Neural cell (in vitro differentiated cells): Measurements from ENCODE around the gene ARPC1B. TPM values are rescaled to one million over a fixed set of nuclear protein-coding genes. Genes with fewer than 3 reads are reported as not detected.

Experiments
- H2AFZ ChIP-seq: fragments of 200-600, 300-800 bp; sonication (generic), shearing (Covaris generic); 2 replicates; pipeline ENCODE4 v1.6.0; 2014; ENCODE audit warnings: low read depth, mild to moderate bottlenecking, antibody characterized with exemption, low read length, moderate library complexity
- H3F3A ChIP-seq: fragments of 200-600 bp; shearing (Covaris generic); 2 replicates; pipeline ENCODE4 v1.6.1; 2016; ENCODE audit warnings: mild to moderate bottlenecking, moderate library complexity, mixed read lengths, antibody characterized with exemption, low read length; ENCODE audit not compliant: insufficient read depth, poor library complexity, severe bottlenecking
- H3K27ac ChIP-seq: fragments of 200-600, 300-800 bp; sonication (generic), shearing (Covaris generic); 2 replicates; pipeline ENCODE4 v1.5.1; 2014; ENCODE audit warnings: mild to moderate bottlenecking, low read length, moderate library complexity
- H3K27me3 ChIP-seq: fragments of 300-800, 200-600 bp; sonication (generic), shearing (Covaris generic); 2 replicates; pipeline ENCODE4 v1.6.0; 2014; ENCODE audit warnings: mild to moderate bottlenecking, low read depth, low read length, moderate library complexity; ENCODE audit not compliant: insufficient read depth
- H3K36me3 ChIP-seq: fragments of 300-800, 200-600 bp; sonication (generic), shearing (Covaris generic); 2 replicates; pipeline ENCODE4 v1.5.1; 2014; ENCODE audit warnings: mild to moderate bottlenecking, antibody characterized with exemption, low read length, moderate library complexity; ENCODE audit not compliant: insufficient read depth
- H3K4me2 ChIP-seq: fragments of 300-800, 200-600 bp; sonication (generic), shearing (Covaris generic); 2 replicates; pipeline ENCODE4 v1.6.0; 2014; ENCODE audit warnings: mild to moderate bottlenecking, low read length
- H3K4me3 ChIP-seq: fragments of 300-800, 200-600 bp; sonication (generic), shearing (Covaris generic); 2 replicates; pipeline ENCODE4 v1.5.1; 2014; ENCODE audit warnings: mild to moderate bottlenecking, low read length, moderate library complexity
- H3K79me2 ChIP-seq: fragments of 200-600 bp; shearing (Covaris generic); replicated peaks from 2 replicates; pipeline ENCODE4 v1.6.0; 2014; ENCODE audit warnings: mild to moderate bottlenecking, low read length, moderate library complexity; ENCODE audit not compliant: insufficient read depth
- H3K9ac ChIP-seq: fragments of 300-800, 200-600 bp; sonication (generic), shearing (Covaris generic); 2 replicates; pipeline ENCODE4 v1.6.1; 2016; ENCODE audit warnings: mild to moderate bottlenecking, low read length, mixed read lengths
- H3K9me2 ChIP-seq: fragments of 200-600 bp; shearing (Covaris generic); 2 replicates; pipeline ENCODE4 v1.6.1; 2016; ENCODE audit warnings: mild to moderate bottlenecking, low read length, mixed read lengths; ENCODE audit not compliant: insufficient read depth
- H3K9me3 ChIP-seq: fragments of 200-600, 300-800 bp; sonication (generic), shearing (Covaris generic); 2 replicates; pipeline ENCODE4 v1.6.1; 2016; ENCODE audit warnings: mild to moderate bottlenecking, mixed run types, low read length, moderate library complexity, mixed read lengths
- H4K20me1 ChIP-seq: fragments of 200-600 bp; shearing (Covaris generic); 2 replicates; pipeline ENCODE4 v1.6.1; 2016; ENCODE audit warnings: mild to moderate bottlenecking, mixed run types; ENCODE audit not compliant: insufficient read depth
- CTCF ChIP-seq: fragments of 450-650 bp; IDR thresholded peaks from 2 replicates; pipeline ENCODE4 v1.5.1; 2014; ENCODE audit warnings: antibody characterized with exemption, mild to moderate bottlenecking, moderate library complexity; ENCODE audit not compliant: poor library complexity, severe bottlenecking
- EP300 ChIP-seq: fragments of 450-650 bp; conservative IDR thresholded peaks from 2 replicates; pipeline ENCODE4 v1.6.1; 2014; ENCODE audit warnings: antibody characterized with exemption, mild to moderate bottlenecking, moderate library complexity; ENCODE audit not compliant: poor library complexity, severe bottlenecking
- EZH2 ChIP-seq: fragments of 200-600, 300-800 bp; shearing (Covaris generic), sonication (generic); IDR thresholded peaks from 2 replicates; pipeline ENCODE4 v1.6.1; 2014; ENCODE audit warnings: antibody characterized with exemption, low read length, borderline replicate concordance, mild to moderate bottlenecking; ENCODE audit not compliant: insufficient read depth, poor library complexity, severe bottlenecking
- MXI1 ChIP-seq: fragments of 450-650 bp; conservative IDR thresholded peaks from 2 replicates; pipeline ENCODE4 v1.6.1; 2014; ENCODE audit warnings: antibody characterized with exemption, mild to moderate bottlenecking; ENCODE audit not compliant: poor library complexity, severe bottlenecking
- POLR2AphosphoS5 ChIP-seq: IDR thresholded peaks from 2 replicates; pipeline ENCODE4 v1.6.1; 2012
- RAD21 ChIP-seq: fragments of 450-650 bp; conservative IDR thresholded peaks from 2 replicates; pipeline ENCODE4 v1.6.1; 2014; ENCODE audit warnings: antibody characterized with exemption, mild to moderate bottlenecking, moderate library complexity
- REST ChIP-seq: IDR thresholded peaks from 2 replicates; pipeline ENCODE4 v1.6.1; 2012; ENCODE audit warnings: borderline replicate concordance
- SMC3 ChIP-seq: fragments of 450-650 bp; conservative IDR thresholded peaks from 2 replicates; pipeline ENCODE4 v1.6.1; 2014; ENCODE audit warnings: antibody characterized with exemption, mild to moderate bottlenecking, moderate library complexity; ENCODE audit not compliant: poor library complexity
- TAF1 ChIP-seq: IDR thresholded peaks from 2 replicates; pipeline ENCODE4 v1.6.1; 2012; ENCODE audit warnings: low read depth
- polyA plus RNA-seq: library from polyadenylated mRNA; depleted of rRNA; stranded (reverse); fragments of >200 nt; gene quantifications from 2 replicates; pipeline ENCODE4 v1.2.3, GENCODE V29; 2014

Gene ARPC1B
- polyA plus RNA-seq, 1 donor from 2014 or later: 1.7 TPM

- no peak overlapping the region for H3K9ac ChIP-seq
- no peak overlapping the region for H2AFZ ChIP-seq
- H3K9me2 ChIP-seq: no peaks in the 10 kb centered on the region
- no peaks in the 10 kb centered on the region for H3K27me3 ChIP-seq
- H3K9me3 ChIP-seq: no peaks in the 10 kb centered on the region
- no peak overlapping the region for H3K27ac ChIP-seq
- no peaks in the 10 kb centered on the region for H3K36me3 ChIP-seq
- H3F3A ChIP-seq: no peaks in the 10 kb centered on the region
- no peak overlapping the region for H3K4me2 ChIP-seq
- no peaks in the 10 kb centered on the region for H4K20me1 ChIP-seq
- no peak for TF ChIP-seq SMC3
- TF ChIP-seq REST: no peak
- TF ChIP-seq EZH2: no peak
- no peak for TF ChIP-seq MXI1
- TF ChIP-seq EP300: no peak
- TF ChIP-seq CTCF: no peak
- no peak for TF ChIP-seq POLR2AphosphoS5
- no peaks in the 10 kb centered on the region for H3K79me2 ChIP-seq
- no peak overlapping the region for H3K4me3 ChIP-seq
Observed at GRCh38 chr7:99428972-99429566, 54.5 kb downstream of the ARPC1B start.

GRCh38 chr7:99429756-99430155, 55.2 kb downstream of the ARPC1B start:
- H3K36me3 ChIP-seq: no peaks in the 10 kb centered on the region

More at GRCh38 chr7:99429756-99430155, 55.2 kb downstream of the ARPC1B start:
- TF ChIP-seq POLR2AphosphoS5 (no peak), EZH2 (no peak), MXI1 (no peak), RAD21 (no peak), CTCF (no peak), EP300 (no peak), SMC3 (no peak), REST (no peak), TAF1 (no peak)
- H4K20me1 ChIP-seq: no peaks in the 10 kb centered on the region
- no peaks in the 10 kb centered on the region for H3K9me2 ChIP-seq
- H3K27me3 ChIP-seq: no peaks in the 10 kb centered on the region
- no peak overlapping the region for H3K9ac ChIP-seq
- H3K9me3 ChIP-seq: no peaks in the 10 kb centered on the region
- no peaks in the 10 kb centered on the region for H3F3A ChIP-seq
- H3K4me2 ChIP-seq: no peak overlapping the region
- no peak overlapping the region for H2AFZ ChIP-seq
- no peak overlapping the region for H3K4me3 ChIP-seq
- no peak overlapping the region for H3K27ac ChIP-seq
- no peaks in the 10 kb centered on the region for H3K79me2 ChIP-seq
